CD4-positive, alpha-beta T cell treated with Interleukin-15 for 4 hours (primary cell): Measurements from ENCODE around the gene SARDH.

ENCODE experiments used
- DNase-seq: peaks from one replicate; pipeline ENCODE4 v3.0.0-alpha.2; 2020; ENCODE audit warnings: low spot score

SARDH gene

GRCh38 chr9:133647148-133647547, 91.0 kb downstream of the SARDH start:
- no peak for DNase-seq

GRCh38 chr9:133645021-133645765, 93.0 kb downstream of the SARDH start:
- DNase-seq, result no peak

- no peak for DNase-seq
Observed at GRCh38 chr9:133643978-133644760, 94.0 kb downstream of the SARDH start.

- DNase-seq, result no peak
Observed at GRCh38 chr9:133643362-133643755, 94.8 kb downstream of the SARDH start.

GRCh38 chr9:133642708-133643361, 95.3 kb downstream of the SARDH start:
- DNase-seq, result no peak

GRCh38 chr9:133641861-133642595, 96.1 kb downstream of the SARDH start:
- DNase-seq, result no peak

GRCh38 chr9:133641396-133641655, 96.8 kb downstream of the SARDH start:
- DNase-seq, result no peak

- no peak for DNase-seq
Observed at GRCh38 chr9:133640580-133641395, 97.4 kb downstream of the SARDH start.

- no peak for DNase-seq
Observed at GRCh38 chr9:133640160-133640559, 98.0 kb downstream of the SARDH start.

- DNase-seq, result no peak
Observed at GRCh38 chr9:133639613-133640012, 98.5 kb downstream of the SARDH start.

GRCh38 chr9:133638711-133639110, 99.4 kb downstream of the SARDH start:
- no peak for DNase-seq

GRCh38 chr9:133638076-133638475, 100.1 kb downstream of the SARDH start:
- no peak for DNase-seq

GRCh38 chr9:133637451-133638055, 100.6 kb downstream of the SARDH start:
- DNase-seq, result no peak

GRCh38 chr9:133636902-133637301, 101.2 kb downstream of the SARDH start:
- DNase-seq, result no peak

- DNase-seq, result no peak
Observed at GRCh38 chr9:133635533-133636531, 102.3 kb downstream of the SARDH start, which contains the start of gene DBH. TSS of gene DBH (plus strand) at chr9:133636363. CDS start at chr9:133636372, 9 bp downstream.

- no peak for DNase-seq
Observed at GRCh38 chr9:133635098-133635497, 103.1 kb downstream of the SARDH start.

GRCh38 chr9:133634081-133634691, 104.0 kb downstream of the SARDH start:
- DNase-seq, result no peak

GRCh38 chr9:133633681-133634080, 104.5 kb downstream of the SARDH start:
- DNase-seq, result no peak
